OCI-M2 (cell line): ENCODE measurements around the gene TGFBR3.

ENCODE experiments used
- DNase-seq: peaks from one replicate; lab custom pipeline; 2025; ENCODE audit not compliant: unreplicated experiment; lab: John Stamatoyannopoulos, UW

TGFBR3 gene

DNA sequence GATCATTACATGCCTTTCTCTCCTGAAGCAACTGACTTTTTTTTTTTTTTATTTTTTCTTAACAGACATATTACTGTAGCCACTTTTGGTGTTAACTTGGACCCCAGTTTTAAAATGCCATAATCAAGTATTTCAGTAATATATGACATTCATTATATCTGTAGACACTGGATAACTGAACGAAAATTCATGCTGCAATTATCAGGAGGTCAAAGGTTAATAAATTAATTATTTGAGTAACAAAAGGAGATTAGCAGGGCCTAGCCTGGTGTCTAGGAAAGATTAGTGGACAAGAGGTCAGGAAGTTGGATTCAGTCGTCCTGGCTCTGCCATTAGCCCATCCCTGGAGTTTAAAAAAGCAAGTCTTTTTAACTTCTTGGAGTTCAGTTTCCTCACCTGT, 168.1 kb downstream of the TGFBR3 start:
- no peak for DNase-seq

DNA sequence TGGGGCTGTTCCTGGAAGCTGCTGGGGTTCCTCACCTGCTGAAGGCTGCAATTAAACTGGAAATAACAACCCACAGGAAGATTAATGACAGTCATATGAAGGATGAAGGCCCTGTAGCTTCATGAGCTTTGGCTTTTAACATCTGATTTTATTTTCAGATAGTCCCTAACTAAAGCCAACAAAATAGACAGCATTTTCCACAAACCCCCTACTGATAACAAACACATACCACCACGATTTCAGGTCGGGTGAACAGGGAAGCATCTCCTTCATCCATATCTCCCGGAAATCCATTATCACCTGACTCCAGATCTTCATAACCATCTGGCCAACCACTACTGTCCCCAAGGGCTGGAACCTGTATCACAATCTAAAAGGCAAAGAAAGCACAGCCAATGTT, 169.6 kb downstream of the TGFBR3 start:
- no peak for DNase-seq

DNA sequence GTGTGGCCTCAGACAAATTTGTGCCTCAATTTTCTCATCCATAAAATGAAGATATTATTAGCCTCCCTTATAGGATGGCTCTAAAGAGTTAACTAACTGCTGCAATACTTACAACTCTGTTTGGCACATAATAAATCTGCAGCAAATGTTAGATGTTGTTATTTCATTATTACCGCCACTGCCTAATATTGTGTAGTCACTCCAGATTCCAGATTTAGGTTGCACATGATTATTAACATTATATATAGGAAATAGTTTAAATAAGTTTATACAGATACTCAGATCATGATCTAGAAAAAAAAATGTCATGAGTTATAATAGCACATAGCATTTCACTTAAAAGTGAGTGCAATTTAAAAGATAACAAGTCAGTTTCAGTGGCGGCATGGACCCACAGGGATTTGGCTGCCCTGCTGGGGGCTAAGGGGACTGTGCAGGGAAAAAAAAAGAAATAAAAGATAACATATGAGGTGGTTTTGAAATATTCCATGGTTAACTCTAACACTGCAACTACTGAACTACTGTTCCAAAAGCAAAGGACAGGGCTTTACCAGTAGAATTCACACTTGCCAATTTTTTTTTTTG, 170.4 kb downstream of the TGFBR3 start:
- DNase-seq = no peak

DNA sequence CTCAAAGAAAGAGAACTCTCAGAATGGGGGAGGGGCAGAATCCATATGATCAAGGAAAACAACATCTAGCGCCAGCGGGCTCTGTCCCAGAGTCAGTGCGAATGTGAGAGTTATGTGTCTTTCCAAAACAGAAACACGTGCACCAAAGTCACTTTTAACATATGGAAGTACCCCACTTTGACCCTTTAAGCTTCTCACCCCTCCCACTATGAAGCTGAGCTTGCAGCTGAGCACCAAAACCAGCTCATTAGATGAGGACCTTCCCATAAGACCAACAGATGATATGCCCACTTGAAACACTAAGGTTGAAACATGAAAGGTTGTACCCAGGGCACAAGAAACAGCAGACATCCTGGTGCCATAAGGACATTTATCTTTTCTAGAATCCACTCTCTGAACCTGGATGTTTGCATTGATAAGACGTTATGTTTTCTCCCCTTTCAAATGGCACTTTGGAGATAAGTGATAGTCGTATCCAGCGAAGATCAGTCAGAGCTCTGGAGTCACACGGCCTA, 171.0 kb downstream of the TGFBR3 start:
- no peak for DNase-seq

DNA sequence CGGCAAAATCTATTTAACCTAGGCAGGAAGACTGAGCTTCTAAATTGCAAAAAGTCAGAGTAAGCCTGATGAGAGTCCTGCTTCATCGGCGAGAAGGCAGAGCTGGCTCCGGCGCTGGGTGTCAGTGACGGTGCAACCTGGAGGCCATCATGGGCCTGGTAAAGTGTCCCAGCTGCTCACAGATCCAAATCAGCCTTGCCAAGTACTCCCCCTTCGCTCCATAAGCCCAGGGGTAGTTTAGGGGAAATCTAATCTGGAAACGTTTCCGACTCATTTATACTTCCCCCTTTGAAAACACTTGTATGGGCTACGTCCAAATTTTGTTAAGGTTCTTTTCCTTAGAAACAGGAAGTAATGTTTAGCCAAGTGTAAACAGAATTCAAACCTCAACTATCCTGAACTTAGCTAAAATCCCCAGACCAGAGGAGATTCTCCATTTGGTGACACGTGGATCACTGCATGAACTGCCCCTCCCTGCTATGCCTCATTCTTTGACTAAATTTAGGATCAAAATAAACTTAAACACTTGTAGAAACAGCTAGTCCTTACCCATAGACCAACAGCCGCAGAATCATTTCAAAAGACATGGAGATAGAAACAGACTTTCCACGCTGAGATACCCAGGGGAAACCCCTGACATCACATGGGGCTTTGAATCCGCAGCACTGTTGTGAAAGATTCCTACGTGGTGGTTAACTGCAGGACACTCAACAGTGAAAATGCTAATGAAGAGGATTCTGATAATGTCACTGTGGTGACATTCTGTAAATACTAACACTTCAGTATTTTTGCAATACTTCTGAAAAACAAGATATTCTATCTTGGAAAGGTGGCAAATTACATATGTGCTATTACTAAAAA, 172.7 kb downstream of the TGFBR3 start:
- no peak for DNase-seq

DNA sequence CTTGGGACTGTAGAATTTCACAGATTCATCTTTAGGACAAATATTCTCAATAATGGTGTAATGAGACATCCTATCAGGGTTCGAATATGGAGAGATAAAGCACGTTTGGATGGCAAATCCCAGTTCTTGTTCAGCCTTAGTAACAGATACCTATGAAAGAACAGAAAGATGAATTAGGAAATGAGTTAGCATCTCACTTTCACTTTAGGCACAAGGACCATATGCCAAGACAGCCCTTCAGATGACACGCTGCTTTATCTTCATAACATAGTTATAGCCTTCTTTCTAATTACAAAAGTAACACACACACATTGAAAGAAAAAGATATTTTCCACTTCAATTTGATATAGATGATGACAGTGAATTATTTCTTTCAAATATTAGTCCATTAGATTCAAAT, 173.6 kb downstream of the TGFBR3 start:
- DNase-seq = no peak

DNA sequence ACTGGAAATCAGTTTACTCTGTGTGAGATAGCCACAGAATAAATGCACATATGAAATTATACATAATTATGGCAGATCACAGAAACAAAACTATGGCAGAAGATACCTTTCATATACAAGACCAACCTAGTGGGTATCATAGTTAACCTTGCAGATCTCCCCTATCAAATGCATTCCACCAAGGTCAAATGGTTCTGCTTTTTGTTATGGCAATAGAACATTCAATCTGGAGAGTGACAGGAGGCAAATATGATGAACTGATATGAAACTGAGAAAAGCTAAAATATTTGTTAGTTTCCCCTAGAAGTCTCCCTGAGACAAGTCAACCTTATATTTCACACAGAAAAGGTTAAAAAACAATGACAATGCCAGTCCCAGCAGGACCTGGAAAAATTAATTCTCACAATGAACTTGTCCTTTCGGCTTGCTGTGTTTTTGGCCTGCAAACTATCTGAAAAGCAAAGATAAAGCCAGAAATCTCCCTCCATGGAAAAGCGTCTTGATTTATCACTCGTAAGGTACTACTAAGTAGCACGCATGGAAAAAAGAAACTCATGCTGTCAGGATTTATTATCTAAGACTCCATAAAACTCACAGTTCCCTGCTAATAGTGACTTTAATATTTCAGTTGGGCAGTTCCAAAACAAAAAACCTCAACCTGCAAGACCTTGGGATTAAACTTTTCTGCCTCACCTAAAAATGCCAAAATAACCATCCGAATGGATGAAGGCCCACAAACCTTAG, 174.3 kb downstream of the TGFBR3 start:
- DNase-seq = no peak

DNA sequence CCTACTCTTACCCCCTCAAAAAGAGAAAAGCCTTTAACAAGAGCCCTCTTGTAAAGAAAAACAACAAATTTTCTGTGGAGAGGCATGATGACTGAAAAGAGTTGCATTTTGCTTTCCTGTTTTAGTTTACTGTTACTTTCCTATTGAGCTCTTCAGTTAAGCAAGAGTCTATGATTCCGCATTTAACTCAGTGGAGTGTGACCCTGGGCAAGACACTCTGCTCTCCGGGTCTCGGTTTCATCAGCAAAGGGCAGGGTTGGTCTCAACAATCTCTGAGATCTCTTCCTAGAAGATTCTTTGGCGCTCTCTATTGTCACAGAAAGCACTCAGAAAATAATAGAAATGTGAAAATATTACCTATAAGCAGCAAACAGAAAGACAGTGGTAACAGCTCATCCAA, 175.7 kb downstream of the TGFBR3 start:
- no peak for DNase-seq

DNA sequence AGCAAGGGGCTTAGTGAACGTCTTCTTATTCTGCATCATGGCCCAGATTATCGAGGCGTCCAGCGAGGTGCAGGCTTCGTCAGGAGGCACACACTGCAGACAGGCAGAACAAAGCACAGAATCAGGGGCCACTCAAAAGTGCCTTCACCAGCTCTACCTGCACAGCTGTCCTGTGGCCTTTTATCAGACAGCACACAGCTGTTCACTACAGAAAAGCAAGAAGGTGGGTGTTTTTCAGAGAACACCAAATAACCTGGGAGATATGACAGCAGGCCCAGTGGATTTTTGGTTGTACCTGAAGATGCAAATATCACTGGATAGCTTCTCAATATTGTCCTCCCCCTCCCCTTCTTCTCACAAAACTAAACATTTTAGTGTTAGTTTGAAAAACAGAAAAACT, 177.3 kb downstream of the TGFBR3 start:
- DNase-seq = no peak

DNA sequence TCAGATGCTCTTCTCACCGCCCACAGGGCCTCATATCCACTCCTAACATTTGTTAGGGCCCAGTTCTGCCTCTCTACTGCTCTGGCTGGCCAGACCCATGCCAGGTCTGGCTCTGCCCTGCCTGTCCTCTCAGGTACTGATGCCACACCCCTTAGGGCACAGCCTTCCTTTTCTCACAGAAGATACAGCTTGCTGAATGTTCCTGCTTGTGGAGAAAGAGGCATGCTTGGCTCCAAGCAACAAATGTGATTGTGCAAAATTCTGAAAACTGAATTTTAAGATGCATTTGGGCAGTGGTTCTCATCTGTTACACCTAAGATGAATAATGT, 178.1 kb downstream of the TGFBR3 start:
- no peak for DNase-seq

DNA sequence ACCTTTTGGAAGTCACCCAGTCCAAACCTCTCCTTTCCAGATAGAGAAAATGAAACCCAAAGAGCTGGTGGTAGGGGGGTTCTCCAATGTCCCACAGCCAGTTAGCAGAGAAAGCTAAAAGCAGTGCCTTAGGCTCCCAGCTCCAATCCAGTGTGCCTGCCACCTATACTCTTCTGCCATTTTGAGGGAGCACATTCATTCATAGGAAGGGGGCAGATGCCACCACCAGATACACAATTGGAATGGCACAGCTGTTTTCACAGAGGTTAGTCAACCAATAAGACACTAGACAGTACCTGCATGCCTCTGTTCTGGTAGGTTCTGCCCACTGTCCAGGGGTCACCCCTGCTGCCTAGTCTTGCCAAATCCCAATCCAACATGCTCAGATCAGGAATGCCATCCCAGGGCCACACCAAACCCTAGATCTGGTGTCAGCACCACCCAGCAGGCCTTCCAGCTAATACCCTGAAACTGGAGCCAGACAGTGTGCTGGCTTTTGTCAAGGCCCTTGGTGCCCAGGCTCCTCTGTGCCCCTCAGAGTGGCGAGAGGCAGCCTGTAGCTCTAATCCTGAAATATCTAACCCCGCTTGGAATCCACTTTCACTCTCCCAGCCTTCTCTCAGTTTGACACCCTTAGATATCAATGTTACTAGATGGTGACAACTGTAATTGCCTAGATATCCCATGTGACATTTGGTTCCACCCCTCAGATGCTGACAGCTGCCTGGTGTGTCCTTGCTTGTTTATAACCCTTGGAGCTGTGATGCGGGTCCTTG, 178.6 kb downstream of the TGFBR3 start:
- no peak for DNase-seq

DNA sequence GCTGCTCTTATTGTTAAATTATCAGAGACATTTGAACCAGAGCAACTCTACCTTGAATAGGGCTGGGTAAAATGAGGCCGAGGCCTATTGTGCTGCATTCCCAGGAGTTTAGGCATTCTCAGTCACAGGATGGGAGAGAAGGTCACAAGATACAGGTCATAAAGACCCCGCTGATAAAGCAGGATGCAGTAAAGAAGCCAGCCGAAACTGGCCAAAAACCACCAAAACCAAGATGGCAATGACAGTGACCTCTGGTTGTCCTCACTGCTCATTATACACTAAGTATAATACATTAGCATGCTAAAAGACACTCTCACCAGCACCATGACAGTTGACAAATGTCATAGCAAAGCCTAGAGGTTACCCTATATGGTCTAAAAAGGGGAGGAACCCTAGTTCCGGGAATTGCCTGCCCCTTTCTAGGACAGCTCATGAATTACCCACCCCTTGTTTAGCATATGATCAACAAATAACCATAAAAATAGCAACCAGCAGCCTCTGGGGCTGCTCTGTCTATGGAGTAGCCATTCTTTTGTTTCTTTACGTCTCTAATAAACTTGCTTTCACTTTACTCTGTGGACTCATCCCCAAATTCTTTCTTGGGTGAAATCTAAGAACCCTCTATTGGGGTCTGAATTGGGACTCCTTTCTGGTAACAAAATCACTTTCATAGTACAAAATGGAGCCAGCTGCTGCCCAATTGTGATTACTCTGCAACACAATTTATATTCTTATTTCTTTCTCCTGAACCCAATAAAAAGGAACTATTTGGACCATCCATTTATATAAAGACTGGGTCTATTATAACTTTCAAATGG, 179.6 kb downstream of the TGFBR3 start:
- no peak for DNase-seq

DNA sequence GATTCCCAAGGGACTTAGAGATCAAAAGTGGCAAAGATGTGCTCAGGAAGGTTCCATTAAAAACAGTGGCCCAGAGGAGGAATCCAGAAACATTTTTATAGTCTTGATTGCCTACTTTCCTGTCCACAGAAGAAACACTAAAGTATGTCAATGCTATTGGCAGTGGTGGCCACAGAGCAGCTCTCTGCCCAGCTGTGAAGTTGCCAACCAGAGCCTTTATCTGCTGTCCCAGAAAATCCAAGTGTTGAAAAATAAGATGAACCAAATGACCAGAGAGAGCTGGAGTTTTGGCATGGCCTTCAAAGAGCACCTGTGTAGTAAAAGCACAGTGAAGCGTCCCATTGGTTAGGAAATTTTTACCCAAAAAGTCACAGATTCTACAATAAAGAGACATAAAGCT, 181.2 kb downstream of the TGFBR3 start:
- no peak for DNase-seq

DNA sequence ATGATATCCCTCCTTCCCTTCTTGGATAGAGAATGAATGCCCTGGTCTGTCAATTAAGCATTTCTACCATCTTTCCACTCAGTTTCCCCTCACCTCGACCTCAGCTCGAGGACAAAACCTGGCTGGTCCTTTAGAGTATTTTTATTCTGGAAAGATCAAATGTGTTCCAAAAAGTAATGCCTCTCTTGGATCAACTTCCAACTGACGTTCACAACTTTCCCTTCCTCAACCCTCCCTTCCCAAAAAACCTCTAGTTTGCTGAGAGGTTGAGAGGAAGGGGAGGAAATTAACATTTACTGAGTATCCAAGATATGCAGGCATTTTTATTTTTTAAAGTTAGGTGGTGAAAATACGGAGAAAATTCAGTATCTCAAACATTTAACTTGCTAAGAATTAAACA, 182.9 kb downstream of the TGFBR3 start:
- DNase-seq = no peak

DNA sequence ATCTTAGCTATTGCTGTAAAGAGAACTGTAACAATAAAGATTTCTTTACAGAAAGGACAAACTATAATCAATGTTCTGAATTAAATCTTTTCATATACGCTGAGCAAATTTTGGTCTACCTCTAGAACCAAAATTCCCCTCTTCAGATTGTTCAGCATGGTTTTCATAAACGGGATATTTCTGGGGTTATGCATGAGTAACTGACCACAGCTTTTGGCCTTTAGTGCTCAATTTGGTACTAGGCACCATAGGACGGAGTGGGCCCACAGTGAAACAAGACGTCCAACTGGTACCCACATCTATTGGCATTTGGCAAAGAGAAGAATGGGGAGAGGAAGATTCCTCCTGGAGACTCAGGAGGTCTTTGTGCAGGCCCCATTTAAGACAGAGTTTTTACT, 184.5 kb downstream of the TGFBR3 start:
- DNase-seq = no peak

DNA sequence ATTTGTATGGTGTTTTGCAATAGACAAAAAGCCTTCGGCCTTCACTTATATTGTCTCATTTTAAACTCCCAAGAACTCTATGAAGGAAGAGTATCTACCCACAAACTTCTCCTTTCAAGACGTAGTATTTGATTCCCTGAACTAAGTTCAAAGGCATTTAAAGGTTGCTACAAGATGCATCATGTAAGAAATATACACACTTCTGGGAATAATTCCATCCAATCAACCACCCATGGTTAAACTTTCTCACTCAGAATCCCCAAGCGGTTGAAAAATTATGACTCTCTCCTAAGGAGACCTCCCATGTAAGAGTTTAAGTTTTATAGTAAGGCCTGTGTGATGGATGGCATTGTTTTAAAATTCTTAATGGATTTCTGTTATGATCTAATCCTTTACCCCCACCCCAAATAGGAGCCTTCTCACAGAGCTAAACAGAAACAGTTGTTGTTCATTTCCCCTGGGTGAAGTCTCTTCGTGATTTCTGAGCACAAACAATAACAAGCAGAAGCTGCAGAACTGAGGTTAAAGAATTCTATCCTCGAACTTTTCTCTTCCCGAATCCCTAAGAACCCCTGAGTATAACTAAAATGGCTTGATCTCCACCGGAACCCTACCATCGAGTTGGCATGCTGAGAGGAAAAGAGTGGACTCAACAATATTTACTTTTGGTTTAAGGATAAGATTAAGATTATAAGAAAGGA, 185.0 kb downstream of the TGFBR3 start:
- no peak for DNase-seq

DNA sequence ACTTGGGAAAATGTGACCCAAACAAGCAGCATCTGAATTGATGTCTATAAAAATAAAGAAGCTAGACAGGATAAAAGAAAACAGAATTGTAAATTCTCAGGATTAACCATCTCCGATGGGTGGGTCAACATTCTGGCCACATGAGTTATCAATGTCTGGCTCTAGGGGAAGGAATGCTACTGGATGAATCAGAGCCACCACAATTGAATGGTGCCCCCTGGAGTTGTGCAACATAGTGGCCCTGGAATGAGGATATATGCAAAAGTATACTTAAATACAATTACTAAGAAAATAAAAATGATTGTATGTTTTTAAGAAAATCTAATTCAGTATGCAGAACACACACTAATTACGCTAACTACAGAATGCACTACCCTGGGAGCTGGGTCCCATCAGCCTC, 185.6 kb downstream of the TGFBR3 start:
- no peak for DNase-seq

DNA sequence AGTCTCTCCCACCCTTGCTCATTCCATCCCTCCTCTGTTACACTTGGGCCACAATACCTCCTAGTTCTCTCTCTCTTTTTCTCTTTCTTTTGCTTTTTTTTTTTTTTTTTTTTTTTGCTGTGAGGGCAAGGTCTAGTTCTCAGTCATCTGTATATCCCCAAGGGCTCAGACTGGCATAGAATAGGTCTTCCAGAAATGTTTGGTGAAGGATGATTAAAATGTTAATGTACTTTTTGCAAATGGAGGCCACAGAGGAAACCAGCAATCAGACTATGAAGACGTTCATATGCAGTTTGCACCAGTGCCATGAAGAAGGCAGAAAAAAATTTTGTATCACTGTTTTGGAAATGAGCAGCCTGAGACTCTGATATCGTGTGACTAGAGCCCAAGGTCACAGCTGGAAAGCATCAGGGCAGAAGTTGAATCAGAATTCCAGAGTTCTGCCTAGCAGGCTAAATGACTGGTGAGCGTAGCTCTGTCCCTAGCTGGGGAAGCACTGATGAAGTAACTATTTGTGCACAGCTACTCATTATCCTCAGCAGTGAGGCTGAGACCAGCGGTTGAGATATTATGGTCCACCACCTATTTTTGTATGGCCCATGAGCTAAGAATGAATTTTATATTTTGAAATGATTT, 186.5 kb downstream of the TGFBR3 start:
- DNase-seq = no peak

DNA sequence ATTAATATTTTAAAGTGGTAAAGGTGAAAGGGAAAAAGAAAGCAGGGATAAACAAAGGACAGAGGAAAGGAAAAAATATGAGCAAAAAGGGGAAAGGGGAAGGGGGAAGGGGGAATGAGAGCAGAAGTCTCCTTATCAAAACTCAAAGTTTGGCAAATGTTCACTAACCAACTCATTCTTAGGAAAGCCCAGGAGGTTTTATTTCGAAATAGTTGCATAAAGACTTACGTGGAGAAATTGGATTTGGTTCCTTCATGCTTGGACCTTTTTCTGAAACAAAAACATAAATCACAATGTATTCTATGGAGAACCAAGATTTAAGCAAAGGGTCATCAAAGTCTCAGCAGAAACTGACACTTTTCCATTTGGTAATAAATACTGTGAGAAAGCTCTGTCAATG, 188.1 kb downstream of the TGFBR3 start:
- no peak for DNase-seq
